Ascending aorta (tissue), 2 donors: ENCODE measurements around the gene AHNAK2. TPM values are rescaled to one million over a fixed set of nuclear protein-coding genes. Genes with fewer than 3 reads are reported as not detected.
"Not testable (repeated sequence)": the region's sequence is repeated elsewhere in the genome, so short reads cannot be mapped to it uniquely, and the experiment has no call there.

Experiments
- DNase-seq, 2 donors: peaks; one replicate each; pipeline ENCODE4 v3.0.0-alpha.2; 2019; ENCODE audit warnings: low spot score in 2 of 2
- H3K27ac ChIP-seq, 2 donors: fragments of 200-600 bp; sonication (generic); one replicate each; pipeline ENCODE4 v1.5.1; 2016 to 2017; ENCODE audit warnings: mild to moderate bottlenecking in 1 of 2
- H3K27me3 ChIP-seq: fragments of 200-600 bp; sonication (generic); one replicate; pipeline ENCODE4 v1.5.1; 2017
- H3K36me3 ChIP-seq, 2 donors: fragments of 200-600 bp; sonication (generic); one replicate each; pipeline ENCODE4 v1.5.1; 2016
- H3K4me1 ChIP-seq, 2 donors: fragments of 200-600 bp; sonication (generic); one replicate each; pipeline ENCODE4 v1.5.1; 2016 to 2017; ENCODE audit warnings: mild to moderate bottlenecking in 1 of 2
- H3K4me3 ChIP-seq, 2 donors: fragments of 200-600 bp; sonication (generic); one replicate each; pipeline ENCODE4 v1.5.1; 2016 to 2017; ENCODE audit warnings: mild to moderate bottlenecking in 1 of 2
- H3K9me3 ChIP-seq, 2 donors: fragments of 200-600 bp; sonication (generic); one replicate each; pipeline ENCODE4 v1.5.1; 2016
- intact Hi-C: fragments of 100-400 bp; cut with DNase I; formaldehyde crosslinking; loops from one replicate; pipeline ENCODE4 v1.15.1; 2023
- total RNA-seq: library from RNA; depleted of rRNA; stranded (reverse); fragments of >200 nt; gene quantifications from one replicate; pipeline ENCODE4 v1.1.0, GENCODE V29; 2016
- TF ChIP-seq, protein P1 (sequence below), 3 experiments: fragments of 200-600 bp in 2 of 3; fragments of 450-650 bp in 1 of 3; sonication (generic) in 2 of 3; IDR thresholded peaks; one replicate each; pipeline ENCODE4 v1.5.1; 2016 to 2019; ENCODE audit warnings: antibody characterized with exemption in 3 of 3, mild to moderate bottlenecking in 1 of 3, moderate library complexity in 1 of 3

Gene AHNAK2
- total RNA-seq, 1 donor from 2014 or later, result 35.5 TPM

DNA sequence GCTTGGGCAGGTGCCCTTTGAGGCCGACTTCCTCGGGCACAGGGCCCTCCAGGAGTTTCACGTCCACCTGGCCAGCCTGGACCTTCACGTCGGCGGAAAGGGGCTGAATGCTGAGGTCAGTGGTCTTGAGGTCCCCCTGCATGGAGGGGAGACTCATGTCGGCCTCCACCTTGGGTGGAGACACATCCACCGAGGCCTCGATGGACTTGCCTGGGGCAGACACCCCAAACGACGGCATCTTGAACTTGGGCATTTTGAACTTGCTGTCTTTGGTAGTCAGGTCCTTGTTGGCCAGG is 29.5 kb downstream of the AHNAK2 start:
- intact Hi-C loops, result no loop called here
- TF ChIP-seq, protein P1, sequence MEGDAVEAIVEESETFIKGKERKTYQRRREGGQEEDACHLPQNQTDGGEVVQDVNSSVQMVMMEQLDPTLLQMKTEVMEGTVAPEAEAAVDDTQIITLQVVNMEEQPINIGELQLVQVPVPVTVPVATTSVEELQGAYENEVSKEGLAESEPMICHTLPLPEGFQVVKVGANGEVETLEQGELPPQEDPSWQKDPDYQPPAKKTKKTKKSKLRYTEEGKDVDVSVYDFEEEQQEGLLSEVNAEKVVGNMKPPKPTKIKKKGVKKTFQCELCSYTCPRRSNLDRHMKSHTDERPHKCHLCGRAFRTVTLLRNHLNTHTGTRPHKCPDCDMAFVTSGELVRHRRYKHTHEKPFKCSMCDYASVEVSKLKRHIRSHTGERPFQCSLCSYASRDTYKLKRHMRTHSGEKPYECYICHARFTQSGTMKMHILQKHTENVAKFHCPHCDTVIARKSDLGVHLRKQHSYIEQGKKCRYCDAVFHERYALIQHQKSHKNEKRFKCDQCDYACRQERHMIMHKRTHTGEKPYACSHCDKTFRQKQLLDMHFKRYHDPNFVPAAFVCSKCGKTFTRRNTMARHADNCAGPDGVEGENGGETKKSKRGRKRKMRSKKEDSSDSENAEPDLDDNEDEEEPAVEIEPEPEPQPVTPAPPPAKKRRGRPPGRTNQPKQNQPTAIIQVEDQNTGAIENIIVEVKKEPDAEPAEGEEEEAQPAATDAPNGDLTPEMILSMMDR (IDR thresholded peaks at IDR 0.05), result no peak
- H3K4me1 ChIP-seq, result no peaks in the 10 kb centered on the region
- peaks cover 0 to 5% of the 10 kb centered on the region in 2 donors for H3K36me3 ChIP-seq
- H3K27ac ChIP-seq, result no peak overlapping the region
- no peaks in the 10 kb centered on the region for H3K9me3 ChIP-seq
- no peak for DNase-seq
- H3K27me3 ChIP-seq, result no peaks in the 10 kb centered on the region
- no peak overlapping the region for H3K4me3 ChIP-seq

DNA sequence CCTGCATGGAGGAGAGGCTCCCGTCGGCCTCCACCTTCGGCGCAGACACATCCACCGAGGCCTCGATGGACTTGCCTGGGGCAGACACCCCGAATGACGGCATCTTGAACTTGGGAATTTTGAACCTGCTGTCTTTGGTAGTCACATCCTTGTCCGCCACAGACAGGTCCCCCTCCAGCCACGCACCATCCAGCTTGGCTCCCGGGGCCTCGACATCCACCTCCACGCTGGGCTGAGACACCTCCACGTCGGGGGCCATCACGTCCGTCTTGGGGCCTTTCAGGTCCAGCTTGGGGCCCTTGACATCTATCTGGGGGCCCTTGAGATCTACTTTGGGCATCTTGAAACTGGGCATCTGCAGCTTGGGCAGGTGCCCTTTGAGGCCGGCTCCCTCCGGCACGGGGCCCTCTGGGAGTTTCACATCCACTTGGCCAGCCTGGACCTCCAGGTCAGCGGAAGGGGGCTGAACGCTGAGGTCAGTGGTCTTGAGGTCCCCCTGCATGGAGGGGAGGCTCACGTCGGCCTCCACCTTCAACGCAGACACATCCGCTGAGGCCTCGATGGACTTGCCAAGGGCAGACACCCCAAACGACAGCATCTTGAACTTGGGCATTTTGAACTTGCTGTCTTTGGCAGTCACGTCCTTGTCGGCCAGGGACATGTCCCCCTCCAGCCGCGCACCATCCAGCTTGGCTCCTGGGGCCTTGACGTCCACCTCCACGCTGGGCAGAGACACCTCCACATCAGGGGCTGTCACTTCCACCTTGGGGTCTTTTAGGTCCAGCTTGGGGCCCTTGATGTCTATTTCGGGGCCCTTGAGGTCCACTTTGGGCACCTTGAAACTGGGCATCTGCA is 30.1 kb downstream of the AHNAK2 start:
- H3K4me1 ChIP-seq, H3K27me3 ChIP-seq, H3K9me3 ChIP-seq, intact Hi-C loops, DNase-seq, H3K27ac ChIP-seq, H3K36me3 ChIP-seq, H3K4me3 ChIP-seq: not testable (repeated sequence)

DNA sequence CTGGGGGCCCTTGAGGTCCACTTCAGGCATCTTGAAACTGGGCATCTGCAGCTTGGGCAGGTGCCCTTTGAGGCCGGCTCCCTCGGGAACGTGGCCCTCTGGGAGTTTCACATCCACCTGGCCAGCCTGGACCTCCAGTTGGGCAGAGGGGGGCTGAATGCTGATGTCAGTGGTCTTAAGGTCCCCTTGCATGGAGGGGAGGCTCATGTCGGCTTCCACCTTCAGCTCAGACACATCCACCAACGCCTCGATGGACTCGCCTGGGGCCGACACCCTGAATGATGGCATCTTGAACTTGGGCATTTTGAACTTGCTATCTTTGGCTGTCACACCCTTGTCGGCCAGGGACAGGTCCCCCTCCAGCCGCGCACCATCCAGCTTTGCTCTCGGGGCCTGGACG is 31.0 kb downstream of the AHNAK2 start:
- intact Hi-C loops, H3K4me3 ChIP-seq, H3K27ac ChIP-seq, H3K27me3 ChIP-seq, H3K36me3 ChIP-seq, H3K9me3 ChIP-seq, H3K4me1 ChIP-seq, DNase-seq: not testable (repeated sequence)

- intact Hi-C loops, H3K27ac ChIP-seq, H3K9me3 ChIP-seq, DNase-seq, H3K4me3 ChIP-seq, H3K4me1 ChIP-seq, H3K27me3 ChIP-seq, H3K36me3 ChIP-seq: not testable (repeated sequence)
Observed at GRCh38 chr14:104945986-104946965, 31.9 kb downstream of the AHNAK2 start.

GRCh38 chr14:104945266-104945665 is 32.9 kb downstream of the AHNAK2 start:
- H3K4me3 ChIP-seq, H3K27me3 ChIP-seq, intact Hi-C loops, H3K27ac ChIP-seq, H3K4me1 ChIP-seq, DNase-seq, H3K9me3 ChIP-seq: not testable (repeated sequence)
- peaks cover 3 to 11% of the 10 kb centered on the region in 2 donors for H3K36me3 ChIP-seq

- H3K27ac ChIP-seq, H3K9me3 ChIP-seq, H3K4me1 ChIP-seq, DNase-seq, H3K27me3 ChIP-seq, H3K4me3 ChIP-seq, intact Hi-C loops: not testable (repeated sequence)
- H3K36me3 ChIP-seq, result peaks cover 3 to 14% of the 10 kb centered on the region in 2 donors
Observed at GRCh38 chr14:104944436-104945205, 33.6 kb downstream of the AHNAK2 start.

DNA sequence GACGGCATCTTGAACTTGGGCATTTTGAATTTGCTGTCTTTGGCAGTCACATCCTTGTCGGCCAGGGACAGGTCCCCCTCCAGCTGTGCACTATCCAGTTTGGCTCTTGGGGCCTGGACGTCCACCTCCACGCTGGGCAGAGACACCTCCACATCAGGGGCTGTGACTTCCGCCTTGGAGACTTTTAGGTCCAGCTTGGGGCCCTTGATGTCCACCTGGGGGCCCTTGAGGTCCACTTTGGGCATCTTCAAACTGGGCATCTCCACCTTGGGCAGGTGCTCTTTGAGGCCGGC is 34.2 kb downstream of the AHNAK2 start:
- H3K27ac ChIP-seq, H3K27me3 ChIP-seq, H3K4me1 ChIP-seq, DNase-seq, H3K4me3 ChIP-seq, intact Hi-C loops, H3K9me3 ChIP-seq: not testable (repeated sequence)
- H3K36me3 ChIP-seq, result peaks cover 3 to 14% of the 10 kb centered on the region in 2 donors

GRCh38 chr14:104943216-104944015 is 34.8 kb downstream of the AHNAK2 start:
- H3K9me3 ChIP-seq, DNase-seq, H3K4me3 ChIP-seq, H3K4me1 ChIP-seq, intact Hi-C loops, H3K27ac ChIP-seq, H3K27me3 ChIP-seq: not testable (repeated sequence)
- peaks cover 3 to 14% of the 10 kb centered on the region in 2 donors for H3K36me3 ChIP-seq
